ENCODE data around the gene SVIL. TPM values are rescaled to one million over a fixed set of nuclear protein-coding genes. Genes with fewer than 3 reads are reported as not detected.
A peak's percentile ranks its signal among the peaks of the same experiment; 100 is the strongest.
"Not testable (repeated sequence)": the region's sequence is repeated elsewhere in the genome, so short reads cannot be mapped to it uniquely, and the experiment has no call there.

The SVIL gene
- total RNA-seq, 4 donors from 2014 or later: 1,040 to 1,354 (median 1,121) TPM

DNA sequence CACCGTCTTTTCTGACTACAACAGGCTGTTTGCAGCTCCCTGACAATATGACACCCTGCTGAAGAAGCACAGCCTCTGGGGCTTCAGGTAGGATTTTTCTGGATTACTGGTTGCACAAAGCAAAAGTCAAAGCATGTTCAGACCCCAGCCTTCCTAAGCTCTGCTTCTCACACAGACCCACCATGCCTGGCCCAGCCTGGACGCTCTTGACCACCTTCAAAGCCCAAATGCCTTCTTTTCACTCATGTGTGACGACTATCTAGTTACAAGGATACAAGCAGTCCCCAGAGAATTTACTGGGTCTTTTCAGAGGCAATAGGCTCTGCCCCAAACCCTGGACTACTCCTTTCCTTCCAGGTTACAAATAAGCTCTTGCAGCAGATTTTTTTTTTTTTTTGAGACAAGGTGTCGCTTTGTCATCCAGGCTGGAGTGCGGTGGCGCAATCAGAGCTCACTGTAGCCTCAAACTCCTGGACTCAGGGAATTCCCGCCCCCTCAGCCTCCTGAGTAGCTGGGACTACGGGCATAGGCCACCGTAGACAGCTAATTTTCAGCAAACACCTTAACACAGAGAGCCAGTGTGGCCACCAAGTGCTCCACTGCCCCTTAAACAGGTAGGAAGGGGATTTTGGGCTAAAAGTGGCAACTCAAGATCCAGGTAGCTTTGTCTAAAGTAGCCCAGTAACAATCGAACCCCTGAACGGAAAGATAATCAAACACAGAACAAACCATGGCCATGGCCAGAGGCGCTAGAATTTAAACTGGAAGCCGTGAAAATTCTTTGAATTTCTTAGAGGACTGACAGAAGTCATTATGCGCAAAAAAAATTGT is 16.2 kb downstream of the SVIL start:
- Histone ChIP-seq H3K4me3 (peak overlapping the region in 3 of 4 donors; percentile 18 to 31 (median 24)), H3K27ac (peak overlapping the region; percentile 95 to 96 (median 96)), H3K4me1 (peaks cover 75 to 79% of the 10 kb centered on the region in 2 donors), H3K27me3 (no peaks in the 10 kb centered on the region), H3K36me3 (no peaks in the 10 kb centered on the region), H3K9me3 (no peaks in the 10 kb centered on the region)
- peak in 1 of 2 donors; percentile 82 for DNase-seq
- ATAC-seq: peak; percentile 16 to 28
- TF ChIP-seq, protein P1, sequence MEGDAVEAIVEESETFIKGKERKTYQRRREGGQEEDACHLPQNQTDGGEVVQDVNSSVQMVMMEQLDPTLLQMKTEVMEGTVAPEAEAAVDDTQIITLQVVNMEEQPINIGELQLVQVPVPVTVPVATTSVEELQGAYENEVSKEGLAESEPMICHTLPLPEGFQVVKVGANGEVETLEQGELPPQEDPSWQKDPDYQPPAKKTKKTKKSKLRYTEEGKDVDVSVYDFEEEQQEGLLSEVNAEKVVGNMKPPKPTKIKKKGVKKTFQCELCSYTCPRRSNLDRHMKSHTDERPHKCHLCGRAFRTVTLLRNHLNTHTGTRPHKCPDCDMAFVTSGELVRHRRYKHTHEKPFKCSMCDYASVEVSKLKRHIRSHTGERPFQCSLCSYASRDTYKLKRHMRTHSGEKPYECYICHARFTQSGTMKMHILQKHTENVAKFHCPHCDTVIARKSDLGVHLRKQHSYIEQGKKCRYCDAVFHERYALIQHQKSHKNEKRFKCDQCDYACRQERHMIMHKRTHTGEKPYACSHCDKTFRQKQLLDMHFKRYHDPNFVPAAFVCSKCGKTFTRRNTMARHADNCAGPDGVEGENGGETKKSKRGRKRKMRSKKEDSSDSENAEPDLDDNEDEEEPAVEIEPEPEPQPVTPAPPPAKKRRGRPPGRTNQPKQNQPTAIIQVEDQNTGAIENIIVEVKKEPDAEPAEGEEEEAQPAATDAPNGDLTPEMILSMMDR (IDR thresholded peaks at IDR 0.05 in 4 of 5, conservative IDR thresholded peaks at IDR 0.05 in 1 of 5): no peak
- TF ChIP-seq POLR2A (IDR thresholded peaks at IDR 0.05): peak in 1 of 2 donors; percentile 17
- intact Hi-C loops (cut with DNase I; ENCODE audit: low total_unique reads): no loop called here
- in situ Hi-C loops (cut with MboI; ENCODE audit: low sequenced_read_pairs in 4 of 4): no loop called here

DNA sequence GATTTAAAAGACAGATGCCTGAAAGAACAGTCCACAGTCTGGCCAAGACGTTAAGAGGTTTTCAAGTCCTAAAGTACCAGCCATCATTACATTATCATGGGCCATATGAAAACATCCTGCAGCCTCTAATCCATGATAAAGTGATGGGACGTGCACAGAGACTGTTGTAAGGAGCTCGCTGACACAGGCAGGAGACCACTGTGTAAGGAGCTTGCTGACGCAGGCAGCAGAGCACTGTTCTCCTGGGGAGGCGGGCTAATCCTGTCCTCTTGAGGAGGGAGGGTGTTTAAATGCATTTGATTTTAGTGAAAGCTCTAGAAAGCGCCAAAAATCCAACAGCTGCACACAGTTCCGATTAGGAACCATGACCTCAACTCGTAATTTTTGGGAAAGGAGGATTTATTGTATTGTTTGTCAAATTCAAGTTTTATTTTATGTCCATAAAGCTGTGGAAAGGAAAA is 16.9 kb downstream of the SVIL start:
- no peaks in the 10 kb centered on the region for H3K9me3 ChIP-seq
- H3K36me3 ChIP-seq: no peaks in the 10 kb centered on the region
- H3K4me1 ChIP-seq: peaks cover 73 to 78% of the 10 kb centered on the region in 2 donors
- ATAC-seq: no peak
- DNase-seq: no peak
- TF ChIP-seq, protein P1 (IDR thresholded peaks at IDR 0.05 in 4 of 5, conservative IDR thresholded peaks at IDR 0.05 in 1 of 5): no peak
- no peak for TF ChIP-seq POLR2A (IDR thresholded peaks at IDR 0.05)
- no peaks in the 10 kb centered on the region for H3K27me3 ChIP-seq
- in situ Hi-C loops (cut with MboI; ENCODE audit: low sequenced_read_pairs in 4 of 4): no loop called here
- intact Hi-C loops (cut with DNase I; ENCODE audit: low total_unique reads): no loop called here
- H3K27ac ChIP-seq: peak overlapping the region; percentile 95 to 96 (median 96)
- H3K4me3 ChIP-seq: peak overlapping the region in 3 of 4 donors; percentile 18 to 31 (median 24)

DNA sequence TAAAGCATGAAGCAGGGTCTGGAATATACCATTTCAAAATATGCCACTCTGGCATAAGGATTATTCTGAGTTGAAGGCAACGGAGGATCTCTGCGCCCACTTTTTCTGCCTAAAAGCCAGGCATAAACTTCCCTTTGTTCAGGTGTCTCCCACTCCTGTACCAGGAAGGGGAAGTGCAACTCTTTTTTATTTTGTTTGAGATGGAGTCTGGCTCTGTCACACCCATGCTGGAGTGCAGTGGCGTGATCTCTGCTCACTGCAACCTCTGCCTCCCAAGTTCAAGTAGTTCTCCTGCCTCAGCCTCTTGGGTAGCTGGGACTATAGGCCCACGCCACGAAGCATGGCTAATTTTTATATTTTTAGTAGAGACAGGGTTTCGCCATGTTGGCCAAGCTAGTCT is 18.2 kb downstream of the SVIL start:
- TF ChIP-seq, protein P1 (IDR thresholded peaks at IDR 0.05 in 4 of 5, conservative IDR thresholded peaks at IDR 0.05 in 1 of 5): no peak
- in situ Hi-C loops (cut with MboI; ENCODE audit: low sequenced_read_pairs in 4 of 4): no loop called here
- Histone ChIP-seq H3K27ac (peak overlapping the region; percentile 95 to 96 (median 96)), H3K4me3 (no peak overlapping the region), H3K9me3 (no peaks in the 10 kb centered on the region), H3K36me3 (no peaks in the 10 kb centered on the region), H3K4me1 (peaks cover 80 to 81% of the 10 kb centered on the region in 2 donors), H3K27me3 (no peaks in the 10 kb centered on the region)
- intact Hi-C loops (cut with DNase I; ENCODE audit: low total_unique reads): no loop called here
- DNase-seq (no peak), ATAC-seq (no peak)

DNA sequence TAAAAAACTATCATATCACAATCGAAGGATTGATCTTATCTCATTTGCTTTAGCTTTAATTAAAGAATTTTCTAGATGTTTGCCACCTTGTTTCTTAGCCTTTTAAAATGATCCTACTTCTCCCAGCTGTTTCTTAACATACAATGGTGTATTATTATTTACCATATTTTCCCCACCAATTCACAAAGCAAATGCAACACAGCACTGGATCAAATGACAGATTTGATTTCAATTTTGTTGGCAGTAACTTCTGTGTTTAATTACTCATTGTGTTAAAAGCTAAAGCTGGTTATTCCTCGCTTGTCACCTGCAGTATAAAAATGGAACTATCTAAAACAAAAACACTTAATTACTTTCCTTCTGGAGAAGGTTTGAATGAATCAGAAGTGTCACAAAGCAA is 19.6 kb downstream of the SVIL start:
- in situ Hi-C loops (cut with MboI; ENCODE audit: low sequenced_read_pairs in 4 of 4) (no loop called here), intact Hi-C loops (cut with DNase I; ENCODE audit: low total_unique reads) (no loop called here)
- H3K4me1 ChIP-seq: peaks cover 83 to 84% of the 10 kb centered on the region in 2 donors
- peak overlapping the region; percentile 95 to 96 (median 96) for H3K27ac ChIP-seq
- no peak for DNase-seq
- H3K27me3 ChIP-seq: no peaks in the 10 kb centered on the region
- H3K4me3 ChIP-seq: no peak overlapping the region
- ATAC-seq: no peak
- TF ChIP-seq POLR2A (IDR thresholded peaks at IDR 0.05): no peak
- TF ChIP-seq, protein P1 (IDR thresholded peaks at IDR 0.05 in 4 of 5, conservative IDR thresholded peaks at IDR 0.05 in 1 of 5): no peak
- H3K9me3 ChIP-seq: no peaks in the 10 kb centered on the region
- no peaks in the 10 kb centered on the region for H3K36me3 ChIP-seq

DNA sequence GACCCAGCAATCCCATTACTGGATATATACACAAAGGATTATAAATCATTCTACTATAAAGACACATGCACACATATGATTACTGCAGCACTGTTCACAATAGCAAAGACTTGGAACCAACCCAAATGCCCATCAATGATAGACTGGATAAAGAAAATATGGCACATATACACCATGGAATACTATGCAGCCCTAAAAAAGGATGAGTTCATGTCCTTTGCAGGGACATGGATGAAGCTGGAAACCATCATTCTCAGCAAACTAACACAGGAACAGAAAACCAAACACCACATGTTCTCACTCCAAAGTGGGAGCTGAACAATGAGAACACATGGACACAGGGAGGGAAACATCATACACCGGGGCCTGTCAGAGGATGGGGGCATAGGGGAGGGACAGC is 20.5 kb downstream of the SVIL start:
- H3K4me1 ChIP-seq: peaks cover 84 to 87% of the 10 kb centered on the region in 2 donors
- H3K4me3 ChIP-seq; intact Hi-C loops (cut with DNase I; ENCODE audit: low total_unique reads); H3K27me3 ChIP-seq; in situ Hi-C loops (cut with MboI; ENCODE audit: low sequenced_read_pairs in 4 of 4); H3K36me3 ChIP-seq; DNase-seq; ATAC-seq; H3K9me3 ChIP-seq: not testable (repeated sequence)
- H3K27ac ChIP-seq: peak overlapping the region; percentile 95 to 96 (median 96)
